OCI-LY7 (cell line): ENCODE results near the gene CNTRL. TPM values are rescaled to one million over a fixed set of nuclear protein-coding genes. Genes with fewer than 3 reads are reported as not detected.

Experiments
- BruUV-seq: library from RNA; stranded (reverse); fragments of 400-500 nt; replicated peaks from 2 replicates; lab custom pipeline; 2021; lab: Mats Ljungman, UMichigan
- CTCF ChIA-PET: fragments of 300-600 bp; sonication (Branson Sonifier 250); formaldehyde crosslinking; loops from one replicate; lab custom pipeline; 2022; ENCODE audit warnings: antibody characterized with exemption; ENCODE audit not compliant: unreplicated experiment; lab: Charles Lee
- POLR2A ChIA-PET: fragments of 300-600 bp; sonication (Branson Sonifier 250); formaldehyde crosslinking; loops from one replicate; lab custom pipeline; 2022; ENCODE audit warnings: antibody characterized with exemption; lab: Charles Lee
- DNase-seq: peaks from one replicate; pipeline ENCODE4 v3.0.0-alpha.2; 2015; ENCODE audit warnings: low spot score
- H2AFZ ChIP-seq: fragments of 200-600 bp; sonication (generic), shearing (Covaris generic); 2 replicates; pipeline ENCODE4 v1.6.1; 2014; ENCODE audit warnings: mild to moderate bottlenecking, antibody characterized with exemption, low read length, moderate library complexity
- H3K27ac ChIP-seq: fragments of 200-600 bp; sonication (generic); 2 replicates; pipeline ENCODE4 v1.5.1; 2014; ENCODE audit warnings: mixed run types, low read depth, mild to moderate bottlenecking, moderate library complexity, low read length, inconsistent platforms; ENCODE audit not compliant: poor library complexity, severe bottlenecking
- H3K36me3 ChIP-seq: fragments of 200-600 bp; sonication (generic); 2 replicates; pipeline ENCODE4 v1.6.1; 2014; ENCODE audit warnings: mild to moderate bottlenecking, antibody characterized with exemption, low read length, moderate library complexity, mixed read lengths; ENCODE audit not compliant: insufficient read depth
- H3K4me1 ChIP-seq: fragments of 200-600 bp; sonication (generic); 2 replicates; pipeline ENCODE4 v1.5.1; 2014; ENCODE audit warnings: mild to moderate bottlenecking, low read length; ENCODE audit not compliant: insufficient read depth, poor library complexity, severe bottlenecking
- H3K4me2 ChIP-seq: fragments of 200-600 bp; sonication (generic); 2 replicates; pipeline ENCODE4 v1.6.1; 2014; ENCODE audit warnings: mild to moderate bottlenecking, low read length
- H3K4me3 ChIP-seq: fragments of 200-600 bp; sonication (generic); 2 replicates; pipeline ENCODE4 v1.5.1; 2014; ENCODE audit warnings: mild to moderate bottlenecking, low read depth, low read length; ENCODE audit not compliant: poor library complexity, severe bottlenecking
- H3K79me2 ChIP-seq: fragments of 200-600 bp; sonication (generic); 2 replicates; pipeline ENCODE4 v1.6.1; 2016; ENCODE audit warnings: low read depth, mild to moderate bottlenecking, low read length, moderate library complexity, mixed read lengths; ENCODE audit not compliant: insufficient read depth
- H3K9me2 ChIP-seq: fragments of 200-600 bp; sonication (generic); 2 replicates; pipeline ENCODE4 v1.6.1; 2016; ENCODE audit warnings: mild to moderate bottlenecking, low read length, mixed read lengths; ENCODE audit not compliant: insufficient read depth
- H3K9me3 ChIP-seq: fragments of 200-600 bp; sonication (generic); 2 replicates; pipeline ENCODE4 v1.6.1; 2014; ENCODE audit warnings: mild to moderate bottlenecking, mixed run types, low read length, mixed read lengths
- H4K20me1 ChIP-seq: fragments of 200-600 bp; sonication (generic); 2 replicates; pipeline ENCODE4 v1.6.1; 2014; ENCODE audit warnings: mild to moderate bottlenecking, antibody characterized with exemption, low read length, moderate library complexity, mixed read lengths; ENCODE audit not compliant: insufficient read depth
- CTCF ChIP-seq: fragments of 200-600 bp; sonication (generic); conservative IDR thresholded peaks from 2 replicates; pipeline ENCODE4 v1.5.1; 2014; ENCODE audit warnings: mild to moderate bottlenecking, antibody characterized with exemption, low read length, moderate library complexity, mixed read lengths
- EZH2phosphoT487 ChIP-seq: fragments of 200-600 bp; sonication (generic); IDR thresholded peaks from 2 replicates; pipeline ENCODE4 v1.6.1; 2018; ENCODE audit warnings: low read depth, borderline replicate concordance, mild to moderate bottlenecking, mixed run types, antibody characterized with exemption, low read length, moderate library complexity, mixed read lengths
- intact Hi-C: fragments of 100-400 bp; cut with micrococcal nuclease; formaldehyde crosslinking; loops from one replicate; pipeline ENCODE4 v1.10.0; 2022; ENCODE audit not compliant: unreplicated experiment
- total RNA-seq, 2 experiments: library from RNA; depleted of rRNA in 1 of 2; stranded (reverse); fragments of >200 nt in 1 of 2; shearing (Covaris generic) in 1 of 2; gene quantifications; 2 replicates each; pipeline ENCODE4 v1.2.3, GENCODE V29; 2014 to 2022

The CNTRL gene
- total RNA-seq, 2 experiments from 2014 or later = 81.4 to 113 TPM

GRCh38 chr9:121168052-121168451 lies 93.3 kb downstream of the CNTRL start:
- POLR2A ChIA-PET = no interaction called here
- Histone ChIP-seq H3K36me3 (peaks cover 97% of the 10 kb centered on the region), H3K4me3 (no peak overlapping the region), H3K4me2 (no peak overlapping the region), H3K79me2 (no peaks in the 10 kb centered on the region), H2AFZ (no peak overlapping the region), H4K20me1 (no peaks in the 10 kb centered on the region), H3K9me2 (no peaks in the 10 kb centered on the region), H3K27ac (no peak overlapping the region), H3K4me1 (peaks cover 8% of the 10 kb centered on the region), H3K9me3 (no peaks in the 10 kb centered on the region)
- intact Hi-C loops = no loop called here
- no peak for DNase-seq
- BruUV-seq = no TSS peak
- TF ChIP-seq CTCF (no peak), EZH2phosphoT487 (no peak)
- CTCF ChIA-PET = no interaction called here

GRCh38 chr9:121169094-121169601 lies 94.4 kb downstream of the CNTRL start:
- no peaks in the 10 kb centered on the region for H3K9me2 ChIP-seq
- H3K4me1 ChIP-seq = peaks cover 8% of the 10 kb centered on the region
- TF ChIP-seq EZH2phosphoT487 (no peak), CTCF (peak; percentile 69)
- intact Hi-C loops = no loop called here
- DNase-seq = peak; percentile 20
- H3K36me3 ChIP-seq = peaks cover 98% of the 10 kb centered on the region
- H3K4me2 ChIP-seq = no peak overlapping the region
- H3K27ac ChIP-seq = no peak overlapping the region
- H2AFZ ChIP-seq = no peak overlapping the region
- POLR2A ChIA-PET = interaction anchor here (0.6 to 1.6 kb wide), 5 partner anchors 10 to 706 kb away, joined by 3 to 7 read pairs (median 3); no protein-coding TSS in a partner anchor
- no peak overlapping the region for H3K4me3 ChIP-seq
- H3K79me2 ChIP-seq = no peaks in the 10 kb centered on the region
- no peaks in the 10 kb centered on the region for H3K9me3 ChIP-seq
- CTCF ChIA-PET = no interaction called here
- no peaks in the 10 kb centered on the region for H4K20me1 ChIP-seq
- BruUV-seq = no TSS peak

- no peaks in the 10 kb centered on the region for H3K9me2 ChIP-seq
- peaks cover 98% of the 10 kb centered on the region for H3K36me3 ChIP-seq
- no peaks in the 10 kb centered on the region for H4K20me1 ChIP-seq
- no peak for DNase-seq
- H3K27ac ChIP-seq = no peak overlapping the region
- H3K4me1 ChIP-seq = peaks cover 3% of the 10 kb centered on the region
- POLR2A ChIA-PET = interaction anchor here (0.7 to 2.2 kb wide), 5 partner anchors 9 to 74 kb away, joined by 3 to 7 read pairs (median 4); no protein-coding TSS in a partner anchor
- no TSS peak for BruUV-seq
- H3K9me3 ChIP-seq = no peaks in the 10 kb centered on the region
- TF ChIP-seq CTCF (no peak), EZH2phosphoT487 (no peak)
- CTCF ChIA-PET = no interaction called here
- intact Hi-C loops = no loop called here
- no peak overlapping the region for H3K4me2 ChIP-seq
- no peak overlapping the region for H3K4me3 ChIP-seq
- no peaks in the 10 kb centered on the region for H3K79me2 ChIP-seq
- no peak overlapping the region for H2AFZ ChIP-seq
Measured at GRCh38 chr9:121171236-121171635, 96.5 kb downstream of the CNTRL start.
